ENCODE measurements around the gene SMIM45.
"Not testable (repeated sequence)": the region's sequence is repeated elsewhere in the genome, so short reads cannot be mapped to it uniquely, and the experiment has no call there.

The SMIM45 gene

GRCh38 chr22:41935015-41935351, 17.0 kb upstream of the SMIM45 start:
- no peak for DNase-seq

GRCh38 chr22:41935509-41935908, 16.4 kb upstream of the SMIM45 start:
- no peak for DNase-seq

GRCh38 chr22:41936894-41937169, 15.1 kb upstream of the SMIM45 start:
- no peak for DNase-seq

GRCh38 chr22:41939981-41940831, 11.7 kb upstream of the SMIM45 start:
- peak in 1 of 2 donors; percentile 23 for DNase-seq

GRCh38 chr22:41940832-41941765, 10.9 kb upstream of the SMIM45 start:
- DNase-seq = peak; percentile 60 to 84

- DNase-seq = peak in 1 of 2 donors; percentile 30
Measured at GRCh38 chr22:41943661-41944209, 8.2 kb upstream of the SMIM45 start.

GRCh38 chr22:41946629-41947423, 5.1 kb upstream of the SMIM45 start, which contains the start of gene CENPM:
CENPM (minus strand) TSS chr22:41947152; CDS start chr22:41947076, 76 bp downstream.
- DNase-seq = peak; percentile 92 to 96

- no peak for DNase-seq
Measured at GRCh38 chr22:41947424-41948080, 4.4 kb upstream of the SMIM45 start.

GRCh38 chr22:41948142-41948541, 3.8 kb upstream of the SMIM45 start:
- DNase-seq = no peak

- DNase-seq = not testable (repeated sequence)
Measured at GRCh38 chr22:41948928-41949296, 3.0 kb upstream of the SMIM45 start.

- DNase-seq = no peak
Measured at GRCh38 chr22:41949297-41949965, 2.5 kb upstream of the SMIM45 start.

GRCh38 chr22:41952713-41953112, 763 bp downstream of the SMIM45 start:
- DNase-seq = no peak

- DNase-seq = no peak
Measured at GRCh38 chr22:41957941-41958556, 6.1 kb downstream of the SMIM45 start.

- DNase-seq = no peak
Measured at GRCh38 chr22:41963453-41964111, 11.6 kb downstream of the SMIM45 start.

GRCh38 chr22:41964112-41964491, 12.2 kb downstream of the SMIM45 start:
- DNase-seq = no peak

- no peak for DNase-seq
Measured at GRCh38 chr22:41966225-41966606, 14.3 kb downstream of the SMIM45 start.

- peak; percentile 76 to 82 for DNase-seq
Measured at GRCh38 chr22:41966607-41967240, 14.8 kb downstream of the SMIM45 start.

- no peak for DNase-seq
Measured at GRCh38 chr22:41968601-41969000, 16.7 kb downstream of the SMIM45 start.

GRCh38 chr22:41969110-41969646, 17.2 kb downstream of the SMIM45 start, which contains the start of gene SEPTIN3:
SEPTIN3 (plus strand) TSS chr22:41969443; CDS start chr22:41971493, 2,050 bp downstream.
- DNase-seq = no peak

- DNase-seq = no peak
Measured at GRCh38 chr22:41970601-41971000, 18.7 kb downstream of the SMIM45 start.

Measured in inflammatory macrophage treated with lipopolysaccharide for 1 hour (primary cell).